Neural progenitor cell (in vitro differentiated cells): Measurements from ENCODE around the gene GBGT1. TPM values are rescaled to one million over a fixed set of nuclear protein-coding genes. Genes with fewer than 3 reads are reported as not detected.

Source experiments
- DNase-seq: peaks from one replicate; pipeline ENCODE4 v3.0.0-alpha.2; 2016; ENCODE audit warnings: low spot score
- H2AFZ ChIP-seq: fragments of 200-600 bp; sonication (generic); replicated peaks from 2 replicates; pipeline ENCODE4 v1.6.1; 2016; ENCODE audit warnings: antibody characterized with exemption
- H3F3A ChIP-seq: fragments of 200-600 bp; sonication (generic); 2 replicates; pipeline ENCODE4 v1.6.1; 2016; ENCODE audit warnings: antibody characterized with exemption, low read depth
- H3K27ac ChIP-seq: fragments of 200-600 bp; sonication (generic); 2 replicates; pipeline ENCODE4 v1.5.1; 2016; ENCODE audit warnings: mild to moderate bottlenecking
- H3K27me3 ChIP-seq: fragments of 200-600 bp; sonication (generic); 2 replicates; pipeline ENCODE4 v1.6.1; 2016; ENCODE audit warnings: mild to moderate bottlenecking, moderate library complexity
- H3K36me3 ChIP-seq: fragments of 200-600 bp; sonication (generic); 2 replicates; pipeline ENCODE4 v1.5.1; 2016
- H3K4me1 ChIP-seq: fragments of 200-600 bp; sonication (generic); 2 replicates; pipeline ENCODE4 v1.6.1; 2016; ENCODE audit warnings: mixed run types
- H3K4me2 ChIP-seq: fragments of 200-600 bp; sonication (generic); 2 replicates; pipeline ENCODE4 v1.6.1; 2016
- H3K4me3 ChIP-seq: fragments of 200-600 bp; sonication (generic); 2 replicates; pipeline ENCODE4 v1.5.1; 2016
- H3K79me2 ChIP-seq: fragments of 200-600 bp; sonication (generic); 2 replicates; pipeline ENCODE4 v1.6.1; 2016; ENCODE audit warnings: low read depth
- H3K9ac ChIP-seq: fragments of 200-600 bp; sonication (generic); 2 replicates; pipeline ENCODE4 v1.6.1; 2016
- H3K9me3 ChIP-seq: fragments of 200-600 bp; sonication (generic); 2 replicates; pipeline ENCODE4 v1.5.1; 2016; ENCODE audit warnings: low read depth
- H4K20me1 ChIP-seq: fragments of 200-600 bp; sonication (generic); 2 replicates; pipeline ENCODE4 v1.6.1; 2016; ENCODE audit warnings: low read depth
- H3K27ac Mint-ChIP-seq: 3 replicates; pipeline ENCODE4 v1.8.0; 2021; ENCODE audit warnings: mixed read lengths
- H3K27me3 Mint-ChIP-seq: 2 replicates; pipeline ENCODE4 v1.8.0; 2022; ENCODE audit warnings: low read depth, mild to moderate bottlenecking, inconsistent platforms, moderate library complexity, mixed read lengths; ENCODE audit not compliant: insufficient read depth
- H3K36me3 Mint-ChIP-seq: 3 replicates; pipeline ENCODE4 v1.8.0; 2021; ENCODE audit warnings: mixed read lengths
- H3K4me1 Mint-ChIP-seq: 3 replicates; pipeline ENCODE4 v1.8.0; 2021; ENCODE audit warnings: mixed read lengths
- H3K4me3 Mint-ChIP-seq: 3 replicates; pipeline ENCODE4 v1.8.0; 2021; ENCODE audit warnings: mild to moderate bottlenecking, moderate library complexity, mixed read lengths
- H3K9me3 Mint-ChIP-seq: 3 replicates; pipeline ENCODE4 v1.8.0; 2020; ENCODE audit warnings: mixed read lengths
- CTCF ChIP-seq: fragments of 200-600 bp; sonication (generic); IDR thresholded peaks from 2 replicates; pipeline ENCODE4 v1.5.1; 2017; ENCODE audit warnings: antibody characterized with exemption, mild to moderate bottlenecking
- EZH2 ChIP-seq: fragments of 200-600 bp; sonication (generic); IDR thresholded peaks from 2 replicates; pipeline ENCODE4 v1.6.1; 2017; ENCODE audit warnings: antibody characterized with exemption, mild to moderate bottlenecking, moderate library complexity
- EZH2phosphoT487 ChIP-seq: fragments of 200-600 bp; sonication (generic); IDR thresholded peaks from 2 replicates; pipeline ENCODE4 v1.6.1; 2017; ENCODE audit warnings: antibody characterized with exemption
- total RNA-seq: library from RNA; depleted of rRNA; stranded (reverse); fragments of >200 nt; gene quantifications from 2 replicates; pipeline ENCODE4 v1.2.3, GENCODE V29; 2015; ENCODE audit warnings: low replicate concordance

The GBGT1 gene
- total RNA-seq, 1 donor from 2014 or later, result 2.0 TPM

GRCh38 chr9:133184971-133185370 lies 21.3 kb upstream of the GBGT1 start:
- Mint-ChIP-seq H3K9me3 (no peaks in the 10 kb centered on the region), H3K36me3 (no peaks in the 10 kb centered on the region), H3K27ac (no peak overlapping the region), H3K4me1 (peaks cover 3% of the 10 kb centered on the region), H3K4me3 (no peak overlapping the region), H3K27me3 (peaks cover 26% of the 10 kb centered on the region)
- H3K27me3 ChIP-seq, result peaks cover 77% of the 10 kb centered on the region
- H3K9me3 ChIP-seq, result no peaks in the 10 kb centered on the region
- H3K79me2 ChIP-seq, result no peaks in the 10 kb centered on the region
- no peak overlapping the region for H3K4me3 ChIP-seq
- no peak overlapping the region for H2AFZ ChIP-seq
- no peaks in the 10 kb centered on the region for H3K36me3 ChIP-seq
- H3K4me2 ChIP-seq, result no peak overlapping the region
- H3K9ac ChIP-seq, result no peak overlapping the region
- no peaks in the 10 kb centered on the region for H4K20me1 ChIP-seq
- H3K27ac ChIP-seq, result no peak overlapping the region
- DNase-seq, result peak; percentile 59
- H3F3A ChIP-seq, result no peaks in the 10 kb centered on the region
- no peaks in the 10 kb centered on the region for H3K4me1 ChIP-seq
- TF ChIP-seq EZH2 (no peak), CTCF (peak; percentile 56)

DNA sequence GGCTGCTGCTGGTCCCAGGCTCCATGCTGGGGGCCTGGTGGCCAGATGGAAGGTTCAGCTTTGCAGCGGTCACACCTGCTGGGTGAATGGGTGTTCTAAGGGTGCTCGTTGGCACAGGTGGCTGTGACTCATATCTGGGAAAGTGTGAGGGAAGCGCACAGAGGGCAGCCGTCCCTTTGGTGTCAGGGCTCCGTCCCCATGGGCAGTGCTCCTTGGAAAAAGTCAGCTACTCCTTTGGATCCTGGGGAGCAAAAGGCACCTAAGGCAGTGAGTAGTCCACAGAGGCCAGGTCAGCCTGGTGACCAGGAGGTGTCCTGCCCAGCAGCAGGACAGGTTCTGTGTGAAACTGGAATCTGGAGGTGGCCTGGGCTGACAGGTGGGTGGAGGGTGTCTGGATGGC lies 18.4 kb upstream of the GBGT1 start:
- H3K36me3 Mint-ChIP-seq, result no peaks in the 10 kb centered on the region
- Histone ChIP-seq H3K79me2 (no peaks in the 10 kb centered on the region), H3K4me3 (no peak overlapping the region), H3K9ac (no peak overlapping the region), H3K36me3 (no peaks in the 10 kb centered on the region), H4K20me1 (no peaks in the 10 kb centered on the region), H2AFZ (no peak overlapping the region), H3K4me1 (no peaks in the 10 kb centered on the region), H3K27ac (no peak overlapping the region), H3K27me3 (peaks cover 70% of the 10 kb centered on the region), H3K9me3 (no peaks in the 10 kb centered on the region), H3K4me2 (no peak overlapping the region), H3F3A (no peaks in the 10 kb centered on the region)
- no peaks in the 10 kb centered on the region for H3K9me3 Mint-ChIP-seq
- TF ChIP-seq EZH2phosphoT487 (no peak), CTCF (no peak), EZH2 (no peak)
- H3K4me3 Mint-ChIP-seq, result no peak overlapping the region
- no peak for DNase-seq
- peaks cover 3% of the 10 kb centered on the region for H3K4me1 Mint-ChIP-seq
- H3K27ac Mint-ChIP-seq, result no peak overlapping the region
- peaks cover 14% of the 10 kb centered on the region for H3K27me3 Mint-ChIP-seq

DNA sequence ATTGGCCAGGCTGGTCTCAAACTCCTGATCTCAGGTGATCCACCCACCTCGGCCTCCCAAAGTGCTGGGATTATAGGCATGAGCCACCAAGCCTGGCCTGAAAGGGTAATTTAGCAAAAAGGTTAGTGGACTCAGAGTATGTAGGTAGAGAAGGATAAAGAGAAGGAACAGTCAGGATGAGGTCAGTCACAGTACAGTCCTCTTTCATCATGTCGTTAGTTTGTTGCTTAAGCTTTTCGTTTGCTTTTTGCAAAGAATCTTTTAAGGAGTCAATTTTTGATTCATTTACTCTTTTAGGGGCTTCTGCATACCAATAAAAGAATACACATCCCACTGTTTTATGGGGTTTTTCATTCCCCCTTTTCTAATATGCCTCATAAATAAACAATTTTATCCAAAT lies 17.8 kb upstream of the GBGT1 start:
- Histone ChIP-seq H3K9me3 (no peaks in the 10 kb centered on the region), H2AFZ (no peak overlapping the region), H3K27ac (no peak overlapping the region), H4K20me1 (no peaks in the 10 kb centered on the region), H3K4me3 (no peak overlapping the region), H3K79me2 (no peaks in the 10 kb centered on the region), H3K27me3 (peaks cover 70% of the 10 kb centered on the region), H3K4me1 (no peaks in the 10 kb centered on the region), H3K4me2 (no peak overlapping the region), H3F3A (no peaks in the 10 kb centered on the region), H3K36me3 (no peaks in the 10 kb centered on the region), H3K9ac (no peak overlapping the region)
- Mint-ChIP-seq H3K27me3 (peaks cover 12% of the 10 kb centered on the region), H3K9me3 (no peaks in the 10 kb centered on the region), H3K27ac (no peak overlapping the region), H3K36me3 (no peaks in the 10 kb centered on the region), H3K4me1 (peaks cover 3% of the 10 kb centered on the region), H3K4me3 (no peak overlapping the region)
- TF ChIP-seq EZH2phosphoT487 (no peak), EZH2 (no peak)
- DNase-seq, result no peak

GRCh38 chr9:133180953-133181352 lies 17.2 kb upstream of the GBGT1 start:
- no peak overlapping the region for H3K4me3 ChIP-seq
- Mint-ChIP-seq H3K36me3 (no peaks in the 10 kb centered on the region), H3K27ac (no peak overlapping the region), H3K4me3 (no peak overlapping the region), H3K4me1 (peaks cover 1% of the 10 kb centered on the region), H3K27me3 (peaks cover 9% of the 10 kb centered on the region), H3K9me3 (no peaks in the 10 kb centered on the region)
- TF ChIP-seq EZH2phosphoT487 (no peak), CTCF (no peak), EZH2 (no peak)
- H3K4me1 ChIP-seq, result no peaks in the 10 kb centered on the region
- no peak overlapping the region for H3K4me2 ChIP-seq
- no peaks in the 10 kb centered on the region for H3F3A ChIP-seq
- no peaks in the 10 kb centered on the region for H3K9me3 ChIP-seq
- H4K20me1 ChIP-seq, result no peaks in the 10 kb centered on the region
- H3K36me3 ChIP-seq, result no peaks in the 10 kb centered on the region
- H3K27me3 ChIP-seq, result peaks cover 70% of the 10 kb centered on the region
- no peak for DNase-seq
- no peak overlapping the region for H3K27ac ChIP-seq
- no peaks in the 10 kb centered on the region for H3K79me2 ChIP-seq
- H3K9ac ChIP-seq, result no peak overlapping the region
- H2AFZ ChIP-seq, result no peak overlapping the region
